Breast epithelium (tissue), 3 donors: ENCODE measurements around the gene EML6.

ENCODE experiments used
- CTCF ChIP-seq, 3 donors: fragments of 450-650 bp; IDR thresholded peaks; one replicate each; pipeline ENCODE4 v1.5.1; 2016 to 2017; ENCODE audit warnings: antibody characterized with exemption in 3 of 3, mild to moderate bottlenecking in 3 of 3, moderate library complexity in 3 of 3
- POLR2A ChIP-seq: fragments of 450-650 bp; IDR thresholded peaks from one replicate; pipeline ENCODE4 v1.6.1; 2016; ENCODE audit warnings: antibody characterized with exemption, mild to moderate bottlenecking, moderate library complexity
- POLR2AphosphoS5 ChIP-seq, 3 donors: sonication (generic); formaldehyde crosslinking; IDR thresholded peaks; one replicate each; pipeline ENCODE4 v1.6.1; 2017; ENCODE audit warnings: antibody characterized with exemption in 3 of 3

- no peak for TF ChIP-seq CTCF (IDR thresholded peaks at IDR 0.05)
- no peak for TF ChIP-seq POLR2AphosphoS5 (IDR thresholded peaks at IDR 0.05)
- no peak for TF ChIP-seq POLR2A
Observed at GRCh38 chr2:54770676-54771075, 47.2 kb downstream of the EML6 start.
